GM23248 (cell line): ENCODE data around the gene GRPEL1. TPM values are rescaled to one million over a fixed set of nuclear protein-coding genes. Genes with fewer than 3 reads are reported as not detected.

Experiments
- DNase-seq: peaks from one replicate; pipeline ENCODE4 v3.0.0-alpha.2; 2015
- H2AFZ ChIP-seq: fragments of 200-600 bp; sonication (generic); 2 replicates; pipeline ENCODE4 v1.6.1; 2016; ENCODE audit warnings: antibody characterized with exemption
- H3F3A ChIP-seq: fragments of 200-600 bp; sonication (generic); 2 replicates; pipeline ENCODE4 v1.6.1; 2016; ENCODE audit warnings: mild to moderate bottlenecking, antibody characterized with exemption, mixed run types; ENCODE audit not compliant: insufficient read depth
- H3K27ac ChIP-seq: fragments of 200-600 bp; sonication (generic); 2 replicates; pipeline ENCODE4 v1.5.1; 2016; ENCODE audit warnings: mild to moderate bottlenecking
- H3K27me3 ChIP-seq: fragments of 200-600 bp; sonication (generic); replicated peaks from 2 replicates; pipeline ENCODE4 v1.6.1; 2016; ENCODE audit warnings: mild to moderate bottlenecking; ENCODE audit not compliant: insufficient read depth
- H3K36me3 ChIP-seq: fragments of 200-600 bp; sonication (generic); 2 replicates; pipeline ENCODE4 v1.6.1; 2016; ENCODE audit warnings: low read depth, mild to moderate bottlenecking
- H3K4me1 ChIP-seq: fragments of 200-600 bp; sonication (generic); 2 replicates; pipeline ENCODE4 v1.6.1; 2016; ENCODE audit warnings: mild to moderate bottlenecking; ENCODE audit not compliant: insufficient read depth
- H3K4me2 ChIP-seq: fragments of 200-600 bp; sonication (generic); one replicate; pipeline ENCODE4 v1.6.1; 2016; ENCODE audit warnings: mild to moderate bottlenecking; ENCODE audit not compliant: unreplicated experiment
- H3K4me3 ChIP-seq: fragments of 200-600 bp; sonication (generic); 2 replicates; pipeline ENCODE4 v1.5.1; 2016; ENCODE audit warnings: mild to moderate bottlenecking
- H3K79me2 ChIP-seq: fragments of 200-600 bp; sonication (generic); 2 replicates; pipeline ENCODE4 v1.6.1; 2016; ENCODE audit warnings: mild to moderate bottlenecking; ENCODE audit not compliant: insufficient read depth
- H3K9ac ChIP-seq: fragments of 200-600 bp; sonication (generic); 2 replicates; pipeline ENCODE4 v1.6.1; 2016; ENCODE audit warnings: mild to moderate bottlenecking
- H3K9me2 ChIP-seq: fragments of 200-600 bp; sonication (generic); 2 replicates; pipeline ENCODE4 v1.6.1; 2016; ENCODE audit warnings: mixed run types, mild to moderate bottlenecking, moderate library complexity; ENCODE audit not compliant: insufficient read depth
- H3K9me3 ChIP-seq: fragments of 200-600 bp; sonication (generic); one replicate; pipeline ENCODE4 v1.6.1; 2017; ENCODE audit warnings: low read depth
- H4K20me1 ChIP-seq: fragments of 200-600 bp; sonication (generic); 2 replicates; pipeline ENCODE4 v1.6.0; 2016; ENCODE audit not compliant: insufficient read depth
- EZH2 ChIP-seq: fragments of 200-600 bp; sonication (generic); IDR thresholded peaks from 2 replicates; pipeline ENCODE4 v1.6.1; 2018; ENCODE audit warnings: antibody characterized with exemption, mild to moderate bottlenecking; ENCODE audit not compliant: insufficient read depth, poor library complexity, severe bottlenecking
- EZH2phosphoT487 ChIP-seq: fragments of 200-600 bp; sonication (generic); IDR thresholded peaks from 2 replicates; pipeline ENCODE4 v1.6.1; 2018; ENCODE audit warnings: antibody characterized with exemption, moderate library complexity, mild to moderate bottlenecking, low read depth; ENCODE audit not compliant: insufficient read depth
- WGBS, 2 experiments: methylation state at CpG; one replicate each; pipeline ENCODE4 v1.1.6; 2015 to 2017; ENCODE audit warnings: low lambda C conversion rate in 2 of 2, low coverage in 1 of 2; ENCODE audit errors: missing lambda C conversion rate in 2 of 2; 5-methylcytosine and 5-hydroxymethylcytosine counted together
- in situ Hi-C: fragments of 300-500 bp; cut with MboI; formaldehyde crosslinking; loops from 2 replicates; pipeline ENCODE4 v1.15.0; 2020
- polyA plus RNA-seq: library from polyadenylated mRNA; unstranded; fragments of >200 nt; fragmentation: Nextera tagmentation; extraction: Ambion mirVana; gene quantifications from 2 replicates; pipeline ENCODE4 v1.2.1, GENCODE V29; 2016
- total RNA-seq: library from RNA; depleted of rRNA; stranded (reverse); fragments of >200 nt; shearing (Covaris generic); gene quantifications from 2 replicates; pipeline ENCODE4 v1.2.3, GENCODE V29; 2014

GRPEL1 gene
- total and polyA plus RNA-seq, 2 experiments from 2014 or later, result 41.8 to 85.5 TPM

- H3K9me2 ChIP-seq, result no peaks in the 10 kb centered on the region
These were observed 48.5 kb downstream of the GRPEL1 start for GRCh38 chr4:7019367-7019766.

GRCh38 chr4:7018281-7018680 is 49.6 kb downstream of the GRPEL1 start:
- no peak for DNase-seq
- Histone ChIP-seq H3K27ac (no peak overlapping the region), H3K9ac (no peak overlapping the region), H3K9me2 (no peaks in the 10 kb centered on the region), H2AFZ (no peak overlapping the region), H3K4me1 (peaks cover 15% of the 10 kb centered on the region), H3K79me2 (no peaks in the 10 kb centered on the region), H4K20me1 (no peaks in the 10 kb centered on the region), H3K36me3 (peaks cover 12% of the 10 kb centered on the region; the same call in 1 of the 2 replicates), H3F3A (peaks cover 11% of the 10 kb centered on the region), H3K4me3 (no peak overlapping the region), H3K4me2 (no peak overlapping the region), H3K27me3 (no peaks in the 10 kb centered on the region), H3K9me3 (no peaks in the 10 kb centered on the region)
- TF ChIP-seq EZH2phosphoT487 (no peak), EZH2 (no peak)
- WGBS, 2 experiments, result 94 to 95% methylated on average over 9 of the region's 9 CpGs
- in situ Hi-C loops, result no loop called here

More at GRCh38 chr4:7019367-7019766, 48.5 kb downstream of the GRPEL1 start:
- Histone ChIP-seq H2AFZ (no peak overlapping the region), H3K4me1 (peaks cover 15% of the 10 kb centered on the region), H3K36me3 (peaks cover 7% of the 10 kb centered on the region; the same call in 1 of the 2 replicates), H3F3A (peaks cover 13% of the 10 kb centered on the region), H3K4me3 (no peak overlapping the region), H3K27ac (no peak overlapping the region), H4K20me1 (no peaks in the 10 kb centered on the region), H3K9ac (no peak overlapping the region), H3K4me2 (no peak overlapping the region), H3K27me3 (no peaks in the 10 kb centered on the region), H3K9me3 (no peaks in the 10 kb centered on the region), H3K79me2 (no peaks in the 10 kb centered on the region)
- in situ Hi-C loops, result no loop called here
- TF ChIP-seq EZH2phosphoT487 (no peak), EZH2 (no peak)
- DNase-seq, result no peak
- whole genome bisulfite sequencing, 2 experiments, result 92 to 97% methylated on average over 10 of the region's 10 CpGs

- Histone ChIP-seq H3K4me3 (no peak overlapping the region), H2AFZ (no peak overlapping the region), H3K27me3 (no peaks in the 10 kb centered on the region), H3K36me3 (peaks cover 12% of the 10 kb centered on the region; the same call in 1 of the 2 replicates), H3F3A (peaks cover 6% of the 10 kb centered on the region; the same call in 1 of the 2 replicates), H3K4me1 (peaks cover 9% of the 10 kb centered on the region), H3K9me3 (no peaks in the 10 kb centered on the region), H3K79me2 (no peaks in the 10 kb centered on the region), H3K9ac (no peak overlapping the region), H3K4me2 (no peak overlapping the region), H3K9me2 (no peaks in the 10 kb centered on the region), H4K20me1 (no peaks in the 10 kb centered on the region), H3K27ac (no peak overlapping the region)
- no peak for DNase-seq
- 96 to 100% methylated on average over 6 of the region's 6 CpGs for WGBS, 2 experiments
- TF ChIP-seq EZH2phosphoT487, result no peak
- no peak for TF ChIP-seq EZH2
- in situ Hi-C loops, result no loop called here
These were observed 50.3 kb downstream of the GRPEL1 start for GRCh38 chr4:7017446-7018048.

- H4K20me1 ChIP-seq, result no peaks in the 10 kb centered on the region
- no peaks in the 10 kb centered on the region for H3K9me3 ChIP-seq
- WGBS, 2 experiments, result 88% methylated on average over 6 of the region's 6 CpGs
- H3K27ac ChIP-seq, result no peak overlapping the region
- H3K79me2 ChIP-seq, result no peaks in the 10 kb centered on the region
- DNase-seq, result no peak
- in situ Hi-C loops, result no loop called here
- H3K4me1 ChIP-seq, result peaks cover under 1% of the 10 kb centered on the region; the same call in 1 of the 2 replicates
- H3K4me2 ChIP-seq, result no peak overlapping the region
- H2AFZ ChIP-seq, result no peak overlapping the region
- peaks cover 12% of the 10 kb centered on the region; the same call in 1 of the 2 replicates for H3K36me3 ChIP-seq
- no peak overlapping the region for H3K4me3 ChIP-seq
- no peak for TF ChIP-seq EZH2
- no peak for TF ChIP-seq EZH2phosphoT487
- no peaks in the 10 kb centered on the region for H3F3A ChIP-seq
- H3K9me2 ChIP-seq, result no peaks in the 10 kb centered on the region
- H3K9ac ChIP-seq, result no peak overlapping the region
- H3K27me3 ChIP-seq, result no peaks in the 10 kb centered on the region
These were observed 51.4 kb downstream of the GRPEL1 start for GRCh38 chr4:7016512-7016911.
